K562 (cell line): Measurements from ENCODE around the gene ZNF586. TPM values are rescaled to one million over a fixed set of nuclear protein-coding genes. Genes with fewer than 3 reads are reported as not detected.

Experiments
- CHD2 ChIP-seq: IDR thresholded peaks from 2 replicates; pipeline ENCODE4 v1.6.1; 2011; ENCODE audit warnings: low read depth, low read length
- FUS ChIP-seq: fragments of 200-400 bp; formaldehyde crosslinking; optimal IDR thresholded peaks from 2 replicates; pipeline ENCODE3; 2017; ENCODE audit warnings: low read depth, low read length
- JUNB ChIP-seq: fragments of 450-650 bp; formaldehyde crosslinking; conservative IDR thresholded peaks from 2 replicates; pipeline ENCODE4 v1.4.0; 2020; ENCODE audit warnings: mild to moderate bottlenecking
- MBD2 ChIP-seq: sonication (generic); IDR thresholded peaks from 2 replicates; pipeline ENCODE4 v1.6.1; 2016; ENCODE audit warnings: low read depth, borderline replicate concordance
- NEUROD1 ChIP-seq: fragments of 150-350 bp; IDR thresholded peaks from 2 replicates; pipeline ENCODE4 v1.6.1; 2014; ENCODE audit warnings: borderline replicate concordance, low read length, low read depth; ENCODE audit not compliant: partially characterized antibody
- PML ChIP-seq: IDR thresholded peaks from 2 replicates; pipeline ENCODE4 v1.6.1; 2012; ENCODE audit warnings: low read length, inconsistent platforms
- RBFOX2 ChIP-seq: fragments of 200-400 bp; formaldehyde crosslinking; IDR thresholded peaks from 2 replicates; pipeline ENCODE4 v1.6.1; 2017; ENCODE audit warnings: low read depth, mild to moderate bottlenecking, low read length, moderate library complexity
- ZFP30 ChIP-seq: fragments of 250-450 bp; sonication (Bioruptor Pico); IDR thresholded peaks from 2 replicates; pipeline ENCODE4 v1.8.0; 2022; ENCODE audit warnings: moderate library complexity, mild to moderate bottlenecking, inconsistent platforms, borderline replicate concordance
- ZNF23 ChIP-seq: fragments of 250-450 bp; sonication (Bioruptor Pico); IDR thresholded peaks from 2 replicates; pipeline ENCODE4 v1.4.0; 2020; ENCODE audit warnings: mild to moderate bottlenecking
- ZNF239 ChIP-seq: fragments of 250-450 bp; sonication (Bioruptor Pico); IDR thresholded peaks from 2 replicates; pipeline ENCODE4 v1.4.0; 2020; ENCODE audit warnings: mild to moderate bottlenecking
- ZNF354B ChIP-seq: fragments of 250-450 bp; sonication (Bioruptor Pico); IDR thresholded peaks from 2 replicates; pipeline ENCODE4 v1.4.0; 2020
- ZNF76 ChIP-seq: fragments of 250-450 bp; sonication (Bioruptor Pico); IDR thresholded peaks from 2 replicates; pipeline ENCODE4 v1.4.0; 2020; ENCODE audit warnings: mild to moderate bottlenecking, moderate library complexity, borderline replicate concordance
- ZNF766 ChIP-seq: fragments of 200-800 bp; sonication (Bioruptor generic); conservative IDR thresholded peaks from 2 replicates; pipeline ENCODE4 v1.6.1; 2016; ENCODE audit warnings: missing genetic modification characterization, missing compliant biosample characterization
- polyA plus RNA-seq, 8 experiments: library from polyadenylated mRNA; depleted of rRNA in 4 of 8; stranded (reverse) in 5 of 8; unstranded in 3 of 8; fragments of >200 nt; fragmentation: Nextera tagmentation in 2 of 8; fragmentation: Illumina TruSeq in 1 of 8; extraction: Ambion mirVana in 2 of 8; extraction: Trizol in 1 of 8; gene quantifications; 2 replicates each; pipeline versions ENCODE4 v1.2.1 to v1.2.3, GENCODE V29; 2011 to 2014; ENCODE audit warnings: inconsistent platforms in 1 of 8, missing spikeins in 1 of 8
- total RNA-seq, 7 experiments: library from RNA; depleted of rRNA in 6 of 7; stranded (reverse); fragments of >200 nt in 6 of 7; fragmentation: Illumina TruSeq in 2 of 7; extraction: Trizol in 2 of 7; gene quantifications; 2 replicates each; pipeline versions ENCODE4 v1.2.1 to v1.2.3, GENCODE V29; 2011 to 2021; ENCODE audit warnings: low replicate concordance in 1 of 7
- TF ChIP-seq, protein P1 (sequence below): sonication (generic); formaldehyde crosslinking; IDR thresholded peaks from 2 replicates; pipeline ENCODE4 v1.8.0; 2022; ENCODE audit warnings: mild to moderate bottlenecking, missing genetic modification reagents
- TF ChIP-seq, protein P2 (sequence below): fragments of 250-450 bp; sonication (Bioruptor Pico); IDR thresholded peaks from 2 replicates; pipeline ENCODE4 v1.8.0; 2021; ENCODE audit warnings: mild to moderate bottlenecking, moderate library complexity
- TF ChIP-seq, protein P3 (sequence below): sonication (generic); formaldehyde crosslinking; IDR thresholded peaks from 2 replicates; pipeline ENCODE4 v1.8.0; 2022; ENCODE audit warnings: mild to moderate bottlenecking, missing genetic modification reagents
- TF ChIP-seq, protein P4 (sequence below): sonication (generic); formaldehyde crosslinking; IDR thresholded peaks from 2 replicates; pipeline ENCODE4 v1.8.1; 2023; ENCODE audit warnings: mild to moderate bottlenecking, missing genetic modification reagents, moderate library complexity

Gene ZNF586
- total and polyA plus RNA-seq, 9 of the 15 experiments (the other 6 are each of a cell fraction or from before 2014, with no cell fraction given), result 2.5 to 12.6 (median 8.4) TPM

DNA sequence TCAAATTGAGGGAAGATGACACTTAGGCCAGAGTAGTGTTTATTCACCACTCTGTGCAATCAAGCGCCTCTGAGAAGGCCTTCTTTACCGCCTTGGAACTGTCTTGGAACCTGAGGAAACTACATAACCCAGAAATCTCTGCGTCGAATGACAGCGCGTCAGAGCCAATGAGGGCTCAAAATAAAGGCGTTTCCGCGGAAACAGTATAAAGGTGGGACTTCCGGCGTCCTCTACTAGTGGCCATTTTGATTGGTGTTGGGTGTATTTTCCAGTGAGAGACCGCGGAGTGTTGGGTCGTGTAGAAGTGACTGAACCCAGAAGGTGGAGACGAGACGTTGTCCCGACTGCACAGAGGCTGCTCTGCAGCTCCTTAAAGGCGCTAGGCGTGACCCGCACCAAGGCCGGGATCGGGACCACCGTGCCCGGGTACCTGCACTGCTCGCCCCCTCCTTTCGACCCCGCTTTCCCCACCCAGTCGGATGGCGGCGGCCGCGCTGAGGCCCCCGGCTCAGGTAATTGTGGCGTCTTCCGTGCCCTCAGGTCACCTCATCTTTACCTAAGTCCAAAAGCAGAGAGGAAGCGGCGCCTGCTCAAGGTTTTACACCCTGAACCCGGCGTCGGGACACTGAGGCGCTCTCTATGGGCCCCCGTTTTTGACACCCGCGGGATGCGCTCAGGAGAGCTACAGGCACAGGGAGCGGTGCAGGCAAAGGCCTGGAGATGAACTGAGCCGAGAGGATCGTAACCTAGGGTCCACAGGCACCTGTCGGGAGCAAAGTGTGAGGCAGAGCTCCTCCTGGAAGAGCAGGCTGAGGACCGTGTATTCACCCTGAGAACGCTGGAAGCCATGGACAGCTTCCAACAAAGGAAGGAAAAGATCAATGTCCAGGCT is 22.6 kb upstream of the ZNF586 start, which contains the start of gene ZNF776 (continued):
- TF ChIP-seq CHD2 (peak; percentile 60), ZNF239 (CRISPR knock-in tag) (no peak), FUS (no peak), RBFOX2 (peak; percentile 84), ZNF23 (no peak), MBD2 (peak; percentile 91), ZFP30 (no peak), ZNF76 (CRISPR knock-in tag) (no peak), JUNB (CRISPR knock-in tag) (no peak), ZNF354B (no peak), NEUROD1 (no peak), PML (peak; percentile 45; the same call in 1 of the 2 replicates), ZNF766 (peak; percentile 84)
- TF ChIP-seq, protein P1, sequence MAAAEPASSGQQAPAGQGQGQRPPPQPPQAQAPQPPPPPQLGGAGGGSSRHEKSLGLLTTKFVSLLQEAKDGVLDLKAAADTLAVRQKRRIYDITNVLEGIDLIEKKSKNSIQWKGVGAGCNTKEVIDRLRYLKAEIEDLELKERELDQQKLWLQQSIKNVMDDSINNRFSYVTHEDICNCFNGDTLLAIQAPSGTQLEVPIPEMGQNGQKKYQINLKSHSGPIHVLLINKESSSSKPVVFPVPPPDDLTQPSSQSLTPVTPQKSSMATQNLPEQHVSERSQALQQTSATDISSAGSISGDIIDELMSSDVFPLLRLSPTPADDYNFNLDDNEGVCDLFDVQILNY, result no peak
- TF ChIP-seq, protein P2, sequence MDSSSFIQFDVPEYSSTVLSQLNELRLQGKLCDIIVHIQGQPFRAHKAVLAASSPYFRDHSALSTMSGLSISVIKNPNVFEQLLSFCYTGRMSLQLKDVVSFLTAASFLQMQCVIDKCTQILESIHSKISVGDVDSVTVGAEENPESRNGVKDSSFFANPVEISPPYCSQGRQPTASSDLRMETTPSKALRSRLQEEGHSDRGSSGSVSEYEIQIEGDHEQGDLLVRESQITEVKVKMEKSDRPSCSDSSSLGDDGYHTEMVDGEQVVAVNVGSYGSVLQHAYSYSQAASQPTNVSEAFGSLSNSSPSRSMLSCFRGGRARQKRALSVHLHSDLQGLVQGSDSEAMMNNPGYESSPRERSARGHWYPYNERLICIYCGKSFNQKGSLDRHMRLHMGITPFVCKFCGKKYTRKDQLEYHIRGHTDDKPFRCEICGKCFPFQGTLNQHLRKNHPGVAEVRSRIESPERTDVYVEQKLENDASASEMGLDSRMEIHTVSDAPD (CRISPR knock-in tag), result no peak
- TF ChIP-seq, protein P3, sequence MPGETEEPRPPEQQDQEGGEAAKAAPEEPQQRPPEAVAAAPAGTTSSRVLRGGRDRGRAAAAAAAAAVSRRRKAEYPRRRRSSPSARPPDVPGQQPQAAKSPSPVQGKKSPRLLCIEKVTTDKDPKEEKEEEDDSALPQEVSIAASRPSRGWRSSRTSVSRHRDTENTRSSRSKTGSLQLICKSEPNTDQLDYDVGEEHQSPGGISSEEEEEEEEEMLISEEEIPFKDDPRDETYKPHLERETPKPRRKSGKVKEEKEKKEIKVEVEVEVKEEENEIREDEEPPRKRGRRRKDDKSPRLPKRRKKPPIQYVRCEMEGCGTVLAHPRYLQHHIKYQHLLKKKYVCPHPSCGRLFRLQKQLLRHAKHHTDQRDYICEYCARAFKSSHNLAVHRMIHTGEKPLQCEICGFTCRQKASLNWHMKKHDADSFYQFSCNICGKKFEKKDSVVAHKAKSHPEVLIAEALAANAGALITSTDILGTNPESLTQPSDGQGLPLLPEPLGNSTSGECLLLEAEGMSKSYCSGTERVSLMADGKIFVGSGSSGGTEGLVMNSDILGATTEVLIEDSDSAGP (CRISPR knock-in tag), result no peak
- TF ChIP-seq, protein P4, sequence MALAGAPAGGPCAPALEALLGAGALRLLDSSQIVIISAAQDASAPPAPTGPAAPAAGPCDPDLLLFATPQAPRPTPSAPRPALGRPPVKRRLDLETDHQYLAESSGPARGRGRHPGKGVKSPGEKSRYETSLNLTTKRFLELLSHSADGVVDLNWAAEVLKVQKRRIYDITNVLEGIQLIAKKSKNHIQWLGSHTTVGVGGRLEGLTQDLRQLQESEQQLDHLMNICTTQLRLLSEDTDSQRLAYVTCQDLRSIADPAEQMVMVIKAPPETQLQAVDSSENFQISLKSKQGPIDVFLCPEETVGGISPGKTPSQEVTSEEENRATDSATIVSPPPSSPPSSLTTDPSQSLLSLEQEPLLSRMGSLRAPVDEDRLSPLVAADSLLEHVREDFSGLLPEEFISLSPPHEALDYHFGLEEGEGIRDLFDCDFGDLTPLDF (CRISPR knock-in tag), result no peak
